H1 (cell line): ENCODE measurements around the gene SSH2. TPM values are rescaled to one million over a fixed set of nuclear protein-coding genes. Genes with fewer than 3 reads are reported as not detected.

Experiments used
- CTCF ChIA-PET: fragments of 300-600 bp; sonication (Branson Sonifier 250); formaldehyde crosslinking; loops from one replicate; lab custom pipeline; 2021; ENCODE audit not compliant: partially characterized antibody; lab: Charles Lee
- POLR2A ChIA-PET: fragments of 300-600 bp; sonication (Branson Sonifier 250); formaldehyde crosslinking; loops from one replicate; lab custom pipeline; 2021; ENCODE audit warnings: inconsistent platforms; ENCODE audit not compliant: partially characterized antibody; lab: Charles Lee
- DNase-seq, 2 experiments: peaks; one replicate each; pipeline versions ENCODE4 v3.0.0 to v3.0.0-alpha.2; 2010 to 2022; ENCODE audit warnings: low spot score in 2 of 2, low read depth in 1 of 2, mixed read lengths in 1 of 2
- FAIRE-seq: peaks from 2 replicates; lab custom pipeline; 2011; peaks lifted over from hg19 to GRCh38; lab: Jason Lieb, UNC
- H2AFZ ChIP-seq: 2 replicates; pipeline ENCODE4 v1.8.1; 2012; ENCODE audit warnings: low read length, inconsistent platforms
- H2AK5ac ChIP-seq: 2 replicates; pipeline ENCODE4 v1.6.1; 2013; ENCODE audit warnings: low read depth, low read length
- H2BK120ac ChIP-seq: replicated peaks from 2 replicates; pipeline ENCODE3; 2013; ENCODE audit warnings: low read depth, low read length, inconsistent platforms
- H2BK12ac ChIP-seq: 2 replicates; pipeline ENCODE4 v1.6.1; 2013; ENCODE audit warnings: low read depth, low read length
- H2BK15ac ChIP-seq: 2 replicates; pipeline ENCODE4 v1.6.1; 2013; ENCODE audit warnings: low read length
- H2BK20ac ChIP-seq: 2 replicates; pipeline ENCODE4 v1.6.1; 2013; ENCODE audit warnings: low read length
- H2BK5ac ChIP-seq: 2 replicates; pipeline ENCODE4 v1.6.1; 2013; ENCODE audit warnings: low read depth, low read length
- H3K14ac ChIP-seq: 2 replicates; pipeline ENCODE4 v1.6.1; 2013; ENCODE audit warnings: inconsistent platforms; ENCODE audit not compliant: insufficient read length
- H3K18ac ChIP-seq: 2 replicates; pipeline ENCODE4 v1.6.1; 2013; ENCODE audit warnings: low read length; ENCODE audit errors: extremely low read depth
- H3K23ac ChIP-seq: 2 replicates; pipeline ENCODE4 v1.6.1; 2013; ENCODE audit warnings: inconsistent platforms; ENCODE audit not compliant: insufficient read length
- H3K23me2 ChIP-seq: 2 replicates; pipeline ENCODE4 v1.6.1; 2013; ENCODE audit warnings: low read depth, low read length
- H3K27ac ChIP-seq: 2 replicates; pipeline ENCODE4 v1.6.1; 2011; ENCODE audit warnings: low read depth, low read length, inconsistent platforms
- H3K27me3 ChIP-seq, 4 experiments: replicated peaks in 1 of 4; 1 replicate in 1 of 4; 2 replicates in 3 of 4; pipeline versions ENCODE4 v1.6.1 to v1.8.1; 2011 to 2013; ENCODE audit warnings: low read length in 3 of 4, mild to moderate bottlenecking in 3 of 4, inconsistent platforms in 2 of 4, mixed read lengths in 2 of 4, moderate library complexity in 1 of 4; ENCODE audit not compliant: control insufficient read depth in 3 of 4, insufficient read depth in 3 of 4; ENCODE audit errors: extremely low read depth in 1 of 4
- H3K36me3 ChIP-seq, 4 experiments: 2 replicates each; pipeline versions ENCODE4 v1.6.1 to v1.8.1; 2011 to 2013; ENCODE audit warnings: mild to moderate bottlenecking in 4 of 4, low read length in 3 of 4, moderate library complexity in 2 of 4, control low read depth in 1 of 4, inconsistent platforms in 1 of 4; ENCODE audit not compliant: insufficient read depth in 4 of 4, control insufficient read depth in 2 of 4
- H3K4ac ChIP-seq: replicated peaks from 2 replicates; pipeline ENCODE3; 2013; ENCODE audit warnings: low read length, low read depth, mixed read lengths, inconsistent platforms; ENCODE audit not compliant: insufficient read length
- H3K4me1 ChIP-seq, 4 experiments: replicated peaks in 1 of 4; 1 replicate in 1 of 4; 2 replicates in 3 of 4; pipeline versions ENCODE4 v1.6.1 to v1.8.1; 2011 to 2013; ENCODE audit warnings: low read length in 3 of 4, inconsistent platforms in 2 of 4, mixed read lengths in 1 of 4; ENCODE audit not compliant: insufficient read depth in 4 of 4, control insufficient read depth in 3 of 4
- H3K4me2 ChIP-seq, 2 experiments: 2 replicates each; pipeline versions ENCODE4 v1.6.1 to v1.8.1; 2011 to 2013; ENCODE audit warnings: low read depth in 2 of 2, low read length in 2 of 2, control low read depth in 1 of 2, inconsistent platforms in 1 of 2, mild to moderate bottlenecking in 1 of 2; ENCODE audit not compliant: insufficient read depth in 1 of 2
- H3K4me3 ChIP-seq, 4 experiments: fragments of 200-600, 300-600 bp in 1 of 4; sonication (generic), shearing (Covaris generic), sonication (Bioruptor Twin) in 1 of 4; 2 replicates each; pipeline versions ENCODE4 v1.5.1 to v1.8.1; 2011 to 2016; ENCODE audit warnings: low read length in 4 of 4, low read depth in 3 of 4, control low read depth in 2 of 4, inconsistent platforms in 2 of 4, mild to moderate bottlenecking in 2 of 4, mixed read lengths in 1 of 4, moderate library complexity in 1 of 4; ENCODE audit not compliant: insufficient read depth in 2 of 4; ENCODE audit errors: extremely low read depth in 1 of 4
- H3K56ac ChIP-seq: replicated peaks from 2 replicates; pipeline ENCODE3; 2013; ENCODE audit warnings: low read depth, mild to moderate bottlenecking, mixed read lengths, low read length, inconsistent platforms; ENCODE audit not compliant: insufficient read length
- H3K79me1 ChIP-seq: 2 replicates; pipeline ENCODE4 v1.6.1; 2013; ENCODE audit warnings: low read depth, low read length, control low read depth
- H3K79me2 ChIP-seq, 2 experiments: 2 replicates each; pipeline versions ENCODE4 v1.6.1 to v1.8.1; 2012 to 2013; ENCODE audit warnings: low read length in 2 of 2, mild to moderate bottlenecking in 2 of 2, inconsistent platforms in 1 of 2; ENCODE audit not compliant: insufficient read depth in 2 of 2, control insufficient read depth in 1 of 2
- H3K9ac ChIP-seq, 4 experiments: replicated peaks in 1 of 4; 1 replicate in 1 of 4; 2 replicates in 3 of 4; pipeline versions ENCODE4 v1.6.1 to v1.8.1; 2011 to 2013; ENCODE audit warnings: low read depth in 3 of 4, low read length in 3 of 4, control low read depth in 2 of 4, mild to moderate bottlenecking in 2 of 4, moderate library complexity in 2 of 4, inconsistent platforms in 1 of 4; ENCODE audit errors: extremely low read depth in 1 of 4
- H3K9me3 ChIP-seq, 2 experiments: 2 replicates each; pipeline versions ENCODE4 v1.6.1 to v1.8.1; 2012 to 2013; ENCODE audit warnings: mild to moderate bottlenecking in 2 of 2, moderate library complexity in 2 of 2, control low read depth in 1 of 2, inconsistent platforms in 1 of 2, low read depth in 1 of 2, low read length in 1 of 2, mixed read lengths in 1 of 2; ENCODE audit not compliant: insufficient read depth in 2 of 2
- H4K20me1 ChIP-seq, 2 experiments: replicated peaks in 1 of 2; 2 replicates each; pipeline versions ENCODE3 to v1.8.1; 2011 to 2013; ENCODE audit warnings: inconsistent platforms in 2 of 2, low read length in 2 of 2, mild to moderate bottlenecking in 1 of 2; ENCODE audit not compliant: insufficient read depth in 2 of 2, control insufficient read depth in 1 of 2
- H4K5ac ChIP-seq: 2 replicates; pipeline ENCODE4 v1.6.1; 2013; ENCODE audit warnings: low read length, low read depth, mixed read lengths, inconsistent platforms; ENCODE audit not compliant: insufficient read length
- H4K8ac ChIP-seq: 2 replicates; pipeline ENCODE4 v1.8.0; 2013; ENCODE audit warnings: mild to moderate bottlenecking, moderate library complexity, low read length, inconsistent platforms; ENCODE audit not compliant: insufficient read depth; ENCODE audit errors: extremely low read depth
- H4K91ac ChIP-seq: replicated peaks from 2 replicates; pipeline ENCODE3; 2013; ENCODE audit warnings: low read length, mixed read lengths, inconsistent platforms; ENCODE audit not compliant: insufficient read length
- BRCA1 ChIP-seq: IDR thresholded peaks from 2 replicates; pipeline ENCODE4 v1.6.1; 2012; ENCODE audit warnings: low read depth, low read length, improper control_type of control experiment
- CTCF ChIP-seq, 3 experiments: IDR thresholded peaks; 1 replicate in 2 of 3; 2 replicates in 1 of 3; pipeline versions ENCODE4 v1.5.1 to v1.6.1; 2011; ENCODE audit warnings: low read length in 3 of 3, mild to moderate bottlenecking in 3 of 3, inconsistent platforms in 2 of 3, low read depth in 1 of 3, moderate library complexity in 1 of 3; ENCODE audit not compliant: insufficient read depth in 1 of 3; ENCODE audit errors: control extremely low read depth in 1 of 3
- HDAC6 ChIP-seq: IDR thresholded peaks from one replicate; pipeline ENCODE4 v1.7.1; 2012; ENCODE audit warnings: low read depth, mild to moderate bottlenecking, inconsistent platforms, low read length, moderate library complexity
- NANOG ChIP-seq: IDR thresholded peaks from 2 replicates; pipeline ENCODE4 v1.6.1; 2011; ENCODE audit warnings: low read length, low read depth, mild to moderate bottlenecking, inconsistent platforms; ENCODE audit not compliant: insufficient read depth, poor library complexity, severe bottlenecking
- POLR2AphosphoS5 ChIP-seq: IDR thresholded peaks from 2 replicates; pipeline ENCODE4 v1.6.1; 2011; ENCODE audit warnings: low read depth, low read length
- RAD21 ChIP-seq, 2 experiments: IDR thresholded peaks in 1 of 2; conservative IDR thresholded peaks in 1 of 2; 2 replicates each; pipeline ENCODE4 v1.6.1; 2011; ENCODE audit warnings: low read depth in 2 of 2, low read length in 2 of 2, improper control_type of control experiment in 1 of 2, inconsistent platforms in 1 of 2, mild to moderate bottlenecking in 1 of 2, moderate library complexity in 1 of 2
- TAF7 ChIP-seq: optimal IDR thresholded peaks from 2 replicates; pipeline ENCODE3; 2011; ENCODE audit warnings: low read depth, mild to moderate bottlenecking, inconsistent platforms, low read length, moderate library complexity, borderline replicate concordance
- USF2 ChIP-seq: IDR thresholded peaks from 2 replicates; pipeline ENCODE4 v1.6.1; 2011; ENCODE audit warnings: low read length, improper control_type of control experiment
- ZNF274 ChIP-seq: IDR thresholded peaks from 2 replicates; pipeline ENCODE4 v1.7.0; 2012; ENCODE audit warnings: low read length, borderline replicate concordance; ENCODE audit errors: extremely low read depth
- WGBS, 2 experiments: shearing (Covaris generic) in 1 of 2; methylation state at CpG; one replicate each; pipeline versions ENCODE4 v1.1.6 to v1.1.7; 2013 to 2015; ENCODE audit warnings: low lambda C conversion rate in 2 of 2, mixed read lengths in 2 of 2, inconsistent platforms in 1 of 2, low coverage in 1 of 2, missing lambda C conversion rate in 1 of 2; ENCODE audit not compliant: insufficient replicate concordance in 2 of 2, insufficient coverage in 1 of 2, insufficient read length in 1 of 2; ENCODE audit errors: extremely low coverage in 1 of 2, missing lambda C conversion rate in 1 of 2; 5-methylcytosine and 5-hydroxymethylcytosine counted together
- polyA plus RNA-seq, 7 experiments: library from polyadenylated mRNA; depleted of rRNA in 3 of 7; stranded (reverse) in 5 of 7; unstranded in 2 of 7; fragments of >200 nt in 5 of 7; fragments of 200-250 nt in 2 of 7; gene quantifications; 1 replicate in 5 of 7; 2 replicates in 1 of 7; 4 replicates in 1 of 7; pipeline versions ENCODE4 v1.2.1 to v1.2.3, GENCODE V29; 2011 to 2013; ENCODE audit warnings: missing spikeins in 2 of 7, mixed read lengths in 2 of 7
- total RNA-seq: library from RNA; stranded (reverse); fragmentation: NEBNext Ultra II Directional; extraction: Animal tissue kit (Norgen Biotek cat#: 25700); gene quantifications from 2 replicates; pipeline ENCODE4 v1.2.1, GENCODE V29; 2021

Gene SSH2
- total and polyA plus RNA-seq, 2 of the 8 experiments (the other 6 are each of a cell fraction or from before 2014, with no cell fraction given): 5.2 to 15.9 TPM

- no peak overlapping the region for H3K18ac ChIP-seq
- H3K56ac ChIP-seq: no peak overlapping the region
- H4K5ac ChIP-seq: no peak overlapping the region
- CTCF ChIA-PET: interaction anchor here (1.6 to 8.1 kb wide), 3 partner anchors 15 to 30 kb away, joined by 3 to 74 read pairs (median 6); no protein-coding TSS in a partner anchor
- no peak overlapping the region for H4K91ac ChIP-seq
- no peak overlapping the region for H3K14ac ChIP-seq
- H3K79me2 ChIP-seq: peaks cover 0 to 22% of the 10 kb centered on the region in 2 experiments; a peak in 2 of 4 replicates
- no peak overlapping the region for H3K27ac ChIP-seq
- no peak for FAIRE-seq
- peaks cover 0 to 7% (median 1%) of the 10 kb centered on the region in 4 experiments; a peak in 2 of 7 replicates for H3K4me1 ChIP-seq
- H3K4me3 ChIP-seq: no peak overlapping the region
- H2BK5ac ChIP-seq: no peak overlapping the region
- H3K4ac ChIP-seq: no peak overlapping the region
- DNase-seq: no peak
- no peak overlapping the region for H2BK12ac ChIP-seq
- H3K23ac ChIP-seq: no peak overlapping the region
- H2BK15ac ChIP-seq: no peak overlapping the region
- H2AFZ ChIP-seq: no peak overlapping the region
- H2AK5ac ChIP-seq: no peak overlapping the region
- POLR2A ChIA-PET: no interaction called here
- H2BK20ac ChIP-seq: no peak overlapping the region
- no peaks in the 10 kb centered on the region for H3K27me3 ChIP-seq
- H3K9me3 ChIP-seq: no peaks in the 10 kb centered on the region
- H4K20me1 ChIP-seq: peaks cover 0 to 7% of the 10 kb centered on the region in 2 experiments
- no peaks in the 10 kb centered on the region for H3K36me3 ChIP-seq
- 89% methylated on average over 6 of the region's 6 CpGs; no CpG with 5 or more reads in 1 of the 2 experiments for WGBS, 2 experiments
- H3K79me1 ChIP-seq: peaks cover 3% of the 10 kb centered on the region; the same call in 1 of the 2 replicates
- no peak overlapping the region for H2BK120ac ChIP-seq
- H3K23me2 ChIP-seq: no peaks in the 10 kb centered on the region
- H3K9ac ChIP-seq: no peak overlapping the region
- no peak overlapping the region for H4K8ac ChIP-seq
- no peak overlapping the region for H3K4me2 ChIP-seq
- TF ChIP-seq RAD21 (IDR thresholded peaks at IDR 0.05 in 1 of 2, conservative IDR thresholded peaks at IDR 0.05 in 1 of 2; ENCODE audit: low read depth in 2 of 2, low read length in 2 of 2) (no peak), HDAC6 (no peak), BRCA1 (no peak), POLR2AphosphoS5 (no peak), CTCF (IDR thresholded peaks at IDR 0.05; ENCODE audit: control extremely low read depth in 1 of 3, insufficient read depth in 1 of 3, low read depth in 1 of 3, low read length in 3 of 3) (no peak), NANOG (no peak), ZNF274 (no peak), TAF7 (no peak), USF2 (no peak)
Observed at GRCh38 chr17:29603109-29603674, 326.8 kb downstream of the SSH2 start.
